Esophagus squamous epithelium (tissue), 4 donors: ENCODE measurements around the gene SLC30A4.

Source experiments
- POLR2A ChIP-seq, 4 donors: fragments of 450-650 bp; IDR thresholded peaks; one replicate each; pipeline ENCODE4 v1.6.1; 2017; ENCODE audit warnings: antibody characterized with exemption in 4 of 4, mild to moderate bottlenecking in 4 of 4, moderate library complexity in 3 of 4
- TF ChIP-seq, protein P1 (sequence below), 6 experiments: fragments of 450-650 bp in 4 of 6; fragments of 200-600 bp in 2 of 6; sonication (generic) in 2 of 6; IDR thresholded peaks; one replicate each; pipeline ENCODE4 v1.5.1; 2016 to 2019; ENCODE audit warnings: antibody characterized with exemption in 6 of 6, mild to moderate bottlenecking in 4 of 6, moderate library complexity in 4 of 6

DNA sequence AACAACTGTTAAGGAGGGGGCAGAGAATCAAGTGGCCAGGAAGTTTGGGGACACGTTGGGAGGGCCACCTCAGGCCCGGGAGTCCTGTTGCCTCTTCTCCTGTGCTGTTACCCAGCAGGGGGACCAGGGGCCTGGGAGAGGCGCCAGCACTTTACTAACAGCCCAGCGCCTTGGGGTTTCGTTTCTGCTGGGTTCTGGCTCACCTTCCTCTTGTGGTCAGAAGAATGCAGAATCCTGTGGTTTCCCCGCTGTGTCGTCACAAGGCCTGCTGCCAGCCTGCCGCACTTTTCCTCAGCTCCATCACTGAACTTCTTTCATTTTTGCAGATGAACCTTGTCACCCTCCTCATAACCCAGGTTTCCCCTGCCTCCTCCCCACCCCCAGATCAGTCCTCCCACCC lies 67.7 kb downstream of the SLC30A4 start:
- no peak for TF ChIP-seq POLR2A (IDR thresholded peaks at IDR 0.05)
- TF ChIP-seq, protein P1, sequence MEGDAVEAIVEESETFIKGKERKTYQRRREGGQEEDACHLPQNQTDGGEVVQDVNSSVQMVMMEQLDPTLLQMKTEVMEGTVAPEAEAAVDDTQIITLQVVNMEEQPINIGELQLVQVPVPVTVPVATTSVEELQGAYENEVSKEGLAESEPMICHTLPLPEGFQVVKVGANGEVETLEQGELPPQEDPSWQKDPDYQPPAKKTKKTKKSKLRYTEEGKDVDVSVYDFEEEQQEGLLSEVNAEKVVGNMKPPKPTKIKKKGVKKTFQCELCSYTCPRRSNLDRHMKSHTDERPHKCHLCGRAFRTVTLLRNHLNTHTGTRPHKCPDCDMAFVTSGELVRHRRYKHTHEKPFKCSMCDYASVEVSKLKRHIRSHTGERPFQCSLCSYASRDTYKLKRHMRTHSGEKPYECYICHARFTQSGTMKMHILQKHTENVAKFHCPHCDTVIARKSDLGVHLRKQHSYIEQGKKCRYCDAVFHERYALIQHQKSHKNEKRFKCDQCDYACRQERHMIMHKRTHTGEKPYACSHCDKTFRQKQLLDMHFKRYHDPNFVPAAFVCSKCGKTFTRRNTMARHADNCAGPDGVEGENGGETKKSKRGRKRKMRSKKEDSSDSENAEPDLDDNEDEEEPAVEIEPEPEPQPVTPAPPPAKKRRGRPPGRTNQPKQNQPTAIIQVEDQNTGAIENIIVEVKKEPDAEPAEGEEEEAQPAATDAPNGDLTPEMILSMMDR (IDR thresholded peaks at IDR 0.05): no peak
